ENCODE data around the gene AGPAT2. TPM values are rescaled to one million over a fixed set of nuclear protein-coding genes. Genes with fewer than 3 reads are reported as not detected.
"Not testable (repeated sequence)": the region's sequence is repeated elsewhere in the genome, so short reads cannot be mapped to it uniquely, and the experiment has no call there.

Gene AGPAT2
- polyA plus RNA-seq, 3 donors = 261 to 1,820 (median 416) TPM

DNA sequence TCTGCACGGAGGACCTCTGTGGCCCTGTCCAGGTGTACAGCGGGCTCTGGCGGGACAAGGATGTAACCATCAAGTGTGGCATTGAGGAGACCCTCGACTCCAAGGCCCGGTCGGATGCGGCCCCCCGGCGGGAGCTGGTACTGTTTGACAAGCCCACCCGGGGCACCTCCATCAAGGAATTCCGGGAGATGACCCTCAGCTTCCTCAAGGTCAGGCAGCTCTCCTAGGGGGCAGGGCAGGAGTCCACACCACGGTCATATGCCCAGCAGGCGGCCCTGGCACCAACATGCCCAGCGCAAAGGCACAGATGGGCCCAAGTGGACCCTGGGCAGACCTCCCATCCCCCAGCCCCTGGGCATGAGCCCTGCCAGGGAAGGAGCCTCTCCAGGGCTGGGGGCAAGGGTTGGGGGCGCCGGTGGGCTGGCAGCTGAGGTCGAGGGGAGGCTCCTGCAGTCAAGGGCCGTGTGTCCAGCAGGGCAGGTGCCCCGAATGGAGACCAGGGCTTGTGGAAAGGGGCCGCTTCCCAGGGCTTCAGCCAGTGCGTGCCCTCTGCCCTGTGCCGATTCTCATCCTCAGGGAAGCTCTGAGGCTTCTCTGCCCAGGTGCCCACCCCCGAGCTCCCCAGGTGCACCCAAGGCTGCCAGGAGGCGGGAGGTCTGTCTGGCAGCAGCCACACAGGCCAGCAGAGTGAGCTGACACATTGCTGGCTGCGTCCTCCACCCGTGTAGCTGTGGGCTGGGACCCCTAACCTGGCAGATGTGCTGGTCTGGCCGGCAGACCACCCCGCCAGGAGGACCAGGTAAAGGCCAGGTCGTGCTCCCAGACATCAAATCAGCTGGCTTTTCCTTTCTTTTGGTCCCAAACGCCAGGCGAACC lies 35.1 kb upstream of the AGPAT2 start:
- H3K27ac ChIP-seq (ENCODE audit: low read depth, low read length) = no peak overlapping the region
- WGBS, 3 donors = 81 to 87% (median 81%) methylated on average over 31 of the region's 31 CpGs

- WGBS, 3 donors = 67 to 74% (median 70%) methylated on average over 27 to 30 of the region's 30 CpGs
- H3K27ac ChIP-seq (ENCODE audit: low read depth, low read length) = no peak overlapping the region
Observed at GRCh38 chr9:136721339-136722092, 34.3 kb upstream of the AGPAT2 start.

DNA sequence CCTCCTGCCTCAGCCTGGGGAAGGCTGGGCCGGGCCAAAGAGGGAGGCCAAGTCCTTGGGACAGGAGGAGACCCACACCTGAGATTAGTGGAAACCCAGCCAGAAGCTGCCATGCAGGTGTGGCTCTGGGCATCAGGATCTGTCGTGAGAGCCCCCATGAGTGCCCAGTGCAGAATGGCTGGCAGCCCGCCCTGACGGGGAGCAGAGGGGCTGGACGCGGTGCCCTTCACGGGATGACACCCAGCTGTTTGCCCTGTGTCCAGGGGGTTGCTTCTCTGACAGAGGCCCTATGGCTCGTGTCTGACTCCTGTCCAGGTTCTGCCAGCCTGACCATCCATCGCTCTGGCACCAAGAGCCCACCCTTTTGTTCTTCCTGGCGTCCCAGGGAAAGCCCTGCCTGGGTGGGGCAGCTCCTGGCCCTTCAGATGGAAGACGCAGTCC lies 33.7 kb upstream of the AGPAT2 start:
- peak overlapping the region; percentile 24 for H3K27ac ChIP-seq (ENCODE audit: low read depth, low read length)
- WGBS, 3 donors = 65 to 70% (median 69%) methylated on average over 11 of the region's 11 CpGs

DNA sequence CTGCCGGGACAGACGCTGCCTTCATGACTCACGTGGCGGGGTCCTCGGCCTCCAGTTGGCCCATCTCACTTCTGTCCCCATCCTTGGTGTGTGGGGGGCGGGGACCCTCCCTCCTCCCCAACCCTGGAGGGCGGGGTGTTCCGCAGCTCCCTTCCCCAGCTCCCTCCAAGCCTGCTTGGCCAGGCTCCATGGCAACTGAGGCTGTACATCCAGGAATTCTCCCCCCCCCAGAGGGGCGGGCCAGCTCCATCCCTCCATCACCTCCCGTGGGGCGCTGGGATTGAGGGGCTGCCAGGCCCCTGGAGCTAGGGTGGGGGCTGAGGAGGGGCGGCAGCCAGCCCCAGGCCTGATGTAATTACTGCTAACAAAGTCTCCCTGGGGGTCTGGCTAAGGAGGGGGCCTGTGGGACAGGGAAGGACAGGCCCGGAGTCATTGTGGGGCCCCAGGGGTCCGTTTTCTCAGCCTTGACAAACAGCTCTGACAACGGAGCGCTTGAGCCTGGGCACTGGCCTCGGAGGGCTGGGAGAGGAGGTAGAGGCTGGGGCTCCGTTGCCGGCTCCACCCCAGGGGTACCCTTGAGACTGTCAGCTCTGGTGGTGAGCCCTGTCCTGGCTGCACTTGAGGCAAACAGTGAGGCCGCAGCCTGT lies 33.1 kb upstream of the AGPAT2 start:
- 36 to 61% (median 41%) methylated on average over 19 to 20 of the region's 20 CpGs for WGBS, 3 donors
- peak overlapping the region; percentile 24 for H3K27ac ChIP-seq (ENCODE audit: low read depth, low read length)

DNA sequence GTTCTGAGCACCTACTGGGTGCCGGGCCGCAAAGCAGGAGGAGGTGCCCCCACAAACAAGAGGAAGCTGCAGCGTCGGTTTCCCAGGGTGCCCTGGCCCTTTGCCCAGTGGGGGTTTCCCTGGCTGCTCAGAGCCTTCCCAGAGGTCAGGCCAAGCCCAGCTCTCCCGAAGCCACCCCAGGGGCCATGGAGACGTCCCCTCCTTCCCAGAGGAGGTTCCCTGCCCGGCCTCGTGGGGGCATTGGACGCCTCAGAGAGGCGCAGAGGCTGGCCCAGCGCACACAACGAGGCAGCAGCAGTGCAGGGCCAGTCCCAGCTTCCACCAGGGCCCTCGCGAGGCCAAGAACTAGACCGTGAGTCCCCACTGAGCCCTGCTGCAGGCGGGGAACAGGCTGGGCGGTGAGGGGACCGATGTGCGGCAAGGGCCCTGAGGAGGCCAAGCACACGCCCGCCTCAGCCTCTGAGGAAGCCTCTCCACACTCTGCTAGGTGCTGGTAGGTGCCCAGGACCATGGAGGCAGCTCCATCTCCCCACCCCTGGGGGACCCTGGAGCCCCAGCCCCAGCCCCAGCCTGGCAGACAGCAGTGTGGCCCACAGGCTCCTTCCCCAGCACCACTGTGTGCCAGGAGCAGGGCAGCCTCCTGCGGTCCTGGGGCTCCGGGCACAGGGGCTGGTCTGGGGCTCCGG lies 32.1 kb upstream of the AGPAT2 start:
- H3K27ac ChIP-seq (ENCODE audit: low read depth, low read length) = no peak overlapping the region
- WGBS, 3 donors = 38 to 66% (median 46%) methylated on average over 24 of the region's 24 CpGs

DNA sequence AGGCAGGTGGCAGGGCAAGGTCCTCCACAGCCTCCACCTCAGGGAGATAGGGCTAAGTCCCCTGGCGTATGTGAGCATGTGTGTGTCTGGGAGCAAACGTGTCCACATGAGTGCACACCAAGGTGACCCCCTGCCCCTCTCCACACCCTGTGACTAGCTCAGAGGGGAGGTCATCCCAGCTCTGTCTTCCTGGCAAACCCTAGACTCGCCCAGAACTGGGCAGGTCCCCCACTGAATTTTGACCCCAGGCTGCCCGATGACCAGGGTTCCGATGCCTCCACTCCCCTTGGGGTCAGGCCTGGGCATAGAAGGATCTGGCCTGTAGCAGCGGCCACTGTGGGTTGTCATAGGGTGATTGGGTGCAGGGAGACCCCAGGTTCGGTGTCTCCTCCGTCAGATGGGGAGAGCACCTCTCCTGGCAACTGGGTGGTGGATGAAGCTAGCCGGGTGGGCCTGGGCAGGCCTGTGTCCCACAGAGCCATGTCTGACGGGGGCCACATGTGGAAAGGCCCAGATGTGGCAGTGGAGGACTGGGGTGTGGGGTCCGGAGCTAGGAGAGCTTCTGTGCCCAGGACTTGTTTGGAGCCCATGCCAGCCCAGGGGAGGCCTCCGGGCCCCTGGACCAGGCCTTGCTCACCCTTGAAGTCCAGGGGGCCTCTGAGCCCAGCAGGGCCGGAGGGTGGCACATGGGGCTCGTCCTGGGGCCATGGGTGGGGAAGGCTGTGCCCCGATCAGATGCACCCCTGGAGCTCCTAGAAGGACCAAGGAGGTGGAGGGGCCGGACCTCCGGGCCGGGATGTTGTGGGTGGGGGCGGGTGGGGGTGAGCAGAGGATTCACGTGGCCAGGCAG lies 31.3 kb upstream of the AGPAT2 start:
- no peak overlapping the region for H3K27ac ChIP-seq (ENCODE audit: low read depth, low read length)
- 60 to 76% (median 61%) methylated on average over 18 to 20 of the region's 20 CpGs for WGBS, 3 donors

DNA sequence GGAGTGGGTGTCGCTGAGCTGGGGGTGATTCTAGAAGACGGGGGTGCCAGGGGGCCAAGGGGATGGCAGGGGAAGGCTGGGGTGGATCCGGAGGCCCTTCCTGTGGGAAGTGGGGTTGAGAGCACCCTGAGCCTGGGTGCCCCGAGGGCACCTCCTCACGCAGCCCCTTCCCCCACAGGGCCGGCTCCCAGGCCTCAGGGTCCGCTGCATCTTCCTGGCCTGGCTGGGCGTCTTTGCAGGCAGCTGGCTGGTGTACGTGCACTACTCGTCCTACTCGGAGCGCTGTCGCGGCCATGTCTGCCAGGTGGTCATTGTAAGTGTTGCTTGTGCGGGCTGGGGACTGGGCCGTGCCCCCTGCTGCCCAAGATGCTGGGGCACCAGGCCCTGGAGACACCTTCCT lies 30.1 kb upstream of the AGPAT2 start:
- H3K27ac ChIP-seq (ENCODE audit: low read depth, low read length) = no peak overlapping the region
- 79 to 91% (median 79%) methylated on average over 14 to 16 of the region's 16 CpGs for WGBS, 3 donors

- WGBS, 3 donors = 34 to 81% (median 35%) methylated on average over 8 of the region's 8 CpGs
- H3K27ac ChIP-seq (ENCODE audit: low read depth, low read length) = no peak overlapping the region
Observed at GRCh38 chr9:136714893-136715274, 27.6 kb upstream of the AGPAT2 start.

GRCh38 chr9:136714096-136714892 lies 27.0 kb upstream of the AGPAT2 start:
- WGBS, 3 donors = 32 to 75% (median 40%) methylated on average over 14 to 17 of the region's 17 CpGs
- peak overlapping the region; percentile 5 for H3K27ac ChIP-seq (ENCODE audit: low read depth, low read length)

- no peak overlapping the region for H3K27ac ChIP-seq (ENCODE audit: low read depth, low read length)
- 33 to 68% (median 36%) methylated on average over 7 to 8 of the region's 8 CpGs for WGBS, 3 donors
Observed at GRCh38 chr9:136713550-136713949, 26.3 kb upstream of the AGPAT2 start.

DNA sequence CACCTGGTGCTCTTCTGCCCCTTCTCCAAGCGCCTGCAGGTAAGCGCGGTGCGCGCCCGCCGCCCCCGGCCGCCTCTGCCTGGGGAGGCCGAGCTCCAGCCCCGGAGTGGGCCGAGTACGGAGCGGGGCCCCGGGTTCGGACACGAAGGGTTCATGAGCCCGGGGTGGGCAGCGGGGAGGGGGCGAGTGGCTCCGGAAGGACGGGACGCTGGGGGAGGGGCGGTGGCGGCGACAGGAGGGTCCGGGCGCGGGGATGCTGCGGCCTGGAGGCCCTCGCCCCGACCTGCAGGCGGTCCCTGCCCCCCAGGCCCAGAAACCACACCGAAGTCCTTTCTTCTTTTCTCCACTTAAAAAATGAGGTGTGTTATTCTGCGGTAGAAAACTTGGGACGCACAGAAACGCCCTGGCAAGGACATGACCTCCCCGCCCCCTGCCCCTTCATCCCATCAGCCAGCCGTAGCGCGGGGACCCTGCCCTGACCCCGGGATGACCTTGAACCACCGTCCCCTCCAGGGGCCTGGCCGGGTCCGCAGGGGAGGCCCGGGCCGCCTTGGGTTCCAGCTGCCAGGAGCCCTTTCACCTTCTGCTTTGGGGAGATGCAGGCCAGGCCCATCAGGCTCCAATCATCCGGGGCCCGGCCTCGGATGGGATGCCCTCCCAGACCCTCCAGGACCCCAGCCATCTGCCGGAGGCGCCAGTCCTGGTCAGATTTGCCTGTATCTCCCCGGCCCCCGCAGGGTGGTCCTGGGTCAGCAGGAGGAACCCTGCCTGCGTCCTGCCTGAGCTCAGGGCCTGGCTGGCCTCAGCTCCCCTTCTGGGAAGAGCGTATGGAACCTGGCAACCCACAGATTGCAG lies 25.7 kb upstream of the AGPAT2 start:
- H3K27ac ChIP-seq (ENCODE audit: low read depth, low read length) = no peak overlapping the region
- WGBS, 3 donors = 5 to 10% (median 8%) methylated on average over 46 to 56 of the region's 56 CpGs

GRCh38 chr9:136711751-136712689 lies 24.8 kb upstream of the AGPAT2 start, which contains the start of gene DIPK1B:
Gene DIPK1B, plus strand, starts transcription at chr9:136712572. Its CDS starts 94 bp downstream, at chr9:136712666.
- H3K27ac ChIP-seq (ENCODE audit: low read depth, low read length) = no peak within 1 kb of the TSS
- WGBS, 3 donors = 2 to 3% (median 2%) methylated on average over 59 to 118 of the region's 119 CpGs

GRCh38 chr9:136711219-136711648 lies 24.0 kb upstream of the AGPAT2 start:
- H3K27ac ChIP-seq (ENCODE audit: low read depth, low read length) = not testable (repeated sequence)
- 33 to 47% (median 35%) methylated on average over 4 of the region's 4 CpGs for WGBS, 3 donors

GRCh38 chr9:136710543-136710942 lies 23.3 kb upstream of the AGPAT2 start:
- H3K27ac ChIP-seq (ENCODE audit: low read depth, low read length) = no peak overlapping the region
- WGBS, 3 donors = 88 to 95% (median 92%) methylated on average over 7 of the region's 7 CpGs
